Naive thymus-derived CD4-positive, alpha-beta T cell (primary cell): ENCODE data around the gene GPR137B. TPM values are rescaled to one million over a fixed set of nuclear protein-coding genes. Genes with fewer than 3 reads are reported as not detected.

ENCODE experiments used
- ATAC-seq: fragments of 150-1000 bp; cut with Tn5 transposase; 2 replicates; pipeline ENCODE4 v1.10.0; 2021; ENCODE audit warnings: mild to moderate bottlenecking, moderate library complexity
- CTCF ChIA-PET: fragments of 350-600 bp; sonication (Branson Sonifier 250); formaldehyde crosslinking; loops from one replicate; lab custom pipeline; 2021; ENCODE audit warnings: antibody characterized with exemption; lab: Charles Lee
- POLR2A ChIA-PET: fragments of 350-600 bp; sonication (Branson Sonifier 250); formaldehyde crosslinking; loops from one replicate; lab custom pipeline; 2021; ENCODE audit warnings: antibody characterized with exemption, inconsistent platforms; lab: Charles Lee
- DNase-seq, 9 donors: peaks; one replicate each; pipeline versions ENCODE4 v3.0.0 to v3.0.0-alpha.2; 2020 to 2022; ENCODE audit warnings: mixed read lengths in 1 of 9
- H3K27ac ChIP-seq: one replicate; pipeline ENCODE4 v1.7.0; 2013; ENCODE audit warnings: mild to moderate bottlenecking, low read depth, low read length, moderate library complexity
- H3K27me3 ChIP-seq, 2 donors: one replicate each; pipeline ENCODE4 v1.7.0; 2013; ENCODE audit warnings: low read length in 2 of 2, mild to moderate bottlenecking in 2 of 2, moderate library complexity in 2 of 2; ENCODE audit not compliant: control insufficient read depth in 2 of 2, insufficient read depth in 2 of 2
- H3K36me3 ChIP-seq, 3 experiments: 1 replicate in 2 of 3; 2 replicates in 1 of 3; pipeline ENCODE4 v1.7.0; 2013; ENCODE audit warnings: low read length in 3 of 3, mild to moderate bottlenecking in 3 of 3, moderate library complexity in 1 of 3; ENCODE audit not compliant: insufficient read depth in 3 of 3, control insufficient read depth in 2 of 3
- H3K4me1 ChIP-seq, 2 donors: one replicate each; pipeline ENCODE4 v1.7.0; 2013; ENCODE audit warnings: low read length in 2 of 2, mild to moderate bottlenecking in 2 of 2, moderate library complexity in 1 of 2; ENCODE audit not compliant: control insufficient read depth in 2 of 2, insufficient read depth in 2 of 2
- H3K4me3 ChIP-seq: 2 replicates; pipeline ENCODE4 v1.7.0; 2013; ENCODE audit warnings: mild to moderate bottlenecking, low read length
- H3K9me3 ChIP-seq, 3 experiments: 1 replicate in 2 of 3; 2 replicates in 1 of 3; pipeline ENCODE4 v1.7.0; 2013; ENCODE audit warnings: low read length in 3 of 3; ENCODE audit not compliant: control insufficient read depth in 2 of 3
- H3K27ac Mint-ChIP-seq, 9 donors: one replicate each; pipeline ENCODE4 v1.8.0; 2020 to 2022; ENCODE audit warnings: mixed read lengths in 9 of 9, mild to moderate bottlenecking in 8 of 9, moderate library complexity in 5 of 9, inconsistent platforms in 2 of 9
- H3K27me3 Mint-ChIP-seq, 5 donors: one replicate each; pipeline ENCODE4 v1.8.0; 2021 to 2022; ENCODE audit warnings: mixed read lengths in 5 of 5, mild to moderate bottlenecking in 1 of 5
- H3K36me3 Mint-ChIP-seq, 5 donors: one replicate each; pipeline ENCODE4 v1.8.0; 2020 to 2022; ENCODE audit warnings: mixed read lengths in 5 of 5, mild to moderate bottlenecking in 3 of 5, inconsistent platforms in 1 of 5
- H3K4me1 Mint-ChIP-seq, 7 donors: one replicate each; pipeline ENCODE4 v1.8.0; 2020 to 2022; ENCODE audit warnings: mixed read lengths in 7 of 7, mild to moderate bottlenecking in 3 of 7, inconsistent platforms in 1 of 7
- H3K4me3 Mint-ChIP-seq, 10 donors: one replicate each; pipeline ENCODE4 v1.8.0; 2020 to 2022; ENCODE audit warnings: mild to moderate bottlenecking in 10 of 10, mixed read lengths in 10 of 10, moderate library complexity in 6 of 10, inconsistent platforms in 2 of 10
- H3K9me3 Mint-ChIP-seq, 11 donors: one replicate each; pipeline ENCODE4 v1.8.0; 2020 to 2022; ENCODE audit warnings: mixed read lengths in 11 of 11, mild to moderate bottlenecking in 4 of 11, inconsistent platforms in 1 of 11, moderate library complexity in 1 of 11
- intact Hi-C, 2 donors: fragments of 100-400 bp; cut with micrococcal nuclease; formaldehyde crosslinking; loops; one replicate each; pipeline ENCODE4 v1.15.1; 2023
- polyA plus RNA-seq, 2 donors: library from polyadenylated mRNA; unstranded; fragments of 300-500 nt; fragmentation: Illumina TruSeq; gene quantifications; one replicate each; pipeline ENCODE4 v1.2.3, GENCODE V29; 2021
- total RNA-seq, 6 experiments: library from RNA in 5 of 6; stranded (reverse) in 5 of 6; gene quantifications; 1 replicate in 5 of 6; 2 replicates in 1 of 6; pipeline ENCODE4 v1.2.3 and lab custom pipeline; 2021 to 2026

The GPR137B gene
- total and polyA plus RNA-seq, 7 experiments from 2014 or later = 2.8 to 15.3 (median 7.0) TPM

DNA sequence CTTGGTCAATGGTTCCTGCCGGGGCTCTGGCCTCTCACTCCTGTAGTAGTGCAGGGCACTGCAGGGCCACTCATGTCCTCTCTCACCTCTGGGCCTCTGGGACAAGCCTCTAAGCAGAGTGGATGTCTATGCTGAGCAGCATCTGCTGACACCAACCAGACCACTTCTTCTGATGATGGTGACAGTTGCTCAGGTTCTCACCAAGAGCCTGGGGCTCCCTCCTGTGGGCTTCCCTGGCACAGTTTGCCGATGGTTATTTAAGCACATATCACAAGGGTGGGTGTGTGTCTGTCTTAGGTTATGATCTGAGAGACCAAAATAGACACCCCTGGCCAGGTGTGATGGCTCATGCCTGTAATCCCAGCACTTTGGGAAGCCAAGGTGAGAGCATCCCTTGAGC, 17.4 kb upstream of the GPR137B start:
- H3K36me3 ChIP-seq = no peaks in the 10 kb centered on the region
- H3K27me3 ChIP-seq = no peaks in the 10 kb centered on the region
- POLR2A ChIA-PET = no interaction called here
- Mint-ChIP-seq H3K27ac (no peak overlapping the region), H3K36me3 (peaks cover 0 to 2% (median 0%) of the 10 kb centered on the region in 5 donors), H3K9me3 (peaks cover 0 to 4% (median 0%) of the 10 kb centered on the region in 11 donors), H3K4me3 (no peak overlapping the region), H3K27me3 (peaks cover 0 to 13% (median 6%) of the 10 kb centered on the region in 5 donors), H3K4me1 (peaks cover 6 to 24% (median 20%) of the 10 kb centered on the region in 7 donors)
- ATAC-seq (no peak), DNase-seq (no peak)
- no peaks in the 10 kb centered on the region for H3K9me3 ChIP-seq
- CTCF ChIA-PET = no interaction called here
- no peak overlapping the region for H3K27ac ChIP-seq
- H3K4me3 ChIP-seq = no peak overlapping the region
- intact Hi-C loops = no loop called here
- peaks cover 9 to 10% of the 10 kb centered on the region in 2 donors for H3K4me1 ChIP-seq

DNA sequence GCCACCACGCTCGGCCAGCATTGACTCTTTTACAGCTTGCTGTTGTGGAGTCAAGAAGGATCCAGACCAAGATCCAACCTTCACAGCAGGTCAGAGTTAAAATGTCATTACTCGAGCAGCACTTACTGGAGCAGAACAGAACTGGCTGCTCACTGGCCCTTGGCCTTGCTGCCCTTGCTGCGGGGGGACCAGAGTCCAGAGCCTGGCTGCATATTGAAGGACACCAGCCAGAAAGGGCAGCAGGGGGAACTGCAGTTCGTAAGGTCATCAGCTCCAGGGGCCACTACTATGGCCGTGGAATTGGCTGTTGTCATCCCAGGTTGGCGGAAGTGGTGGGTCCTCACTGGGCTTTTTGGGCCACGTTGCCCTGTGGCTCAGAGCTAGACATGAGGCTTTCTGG, 15.3 kb upstream of the GPR137B start:
- ATAC-seq = no peak
- intact Hi-C loops = no loop called here

DNA sequence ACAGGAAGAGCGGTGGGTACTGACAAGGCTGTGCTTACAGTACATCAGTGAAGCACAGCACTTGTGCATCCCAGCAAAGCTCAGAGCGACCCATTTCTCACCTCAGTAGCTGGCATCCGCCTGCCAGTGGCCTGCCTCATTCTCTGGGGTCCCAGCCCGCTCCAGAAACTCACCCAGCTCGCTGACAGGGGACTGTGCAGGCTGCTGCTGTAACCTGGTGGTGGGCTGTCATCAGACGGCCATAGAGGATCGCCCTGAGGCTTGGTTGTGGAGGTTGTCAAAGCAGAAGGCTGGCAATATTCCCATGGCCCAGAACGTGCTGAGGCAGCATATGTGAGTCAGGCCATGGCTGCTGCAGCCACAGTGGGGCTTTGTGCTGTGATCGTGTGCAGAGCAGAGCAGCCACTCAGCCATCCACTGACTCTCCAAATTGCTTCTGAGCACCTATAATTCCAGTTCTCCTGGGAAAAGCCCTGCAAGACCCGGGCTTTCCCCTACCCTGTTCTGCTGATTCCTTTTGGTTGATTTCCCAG, 13.6 kb upstream of the GPR137B start:
- Mint-ChIP-seq H3K4me3 (no peak overlapping the region), H3K36me3 (no peaks in the 10 kb centered on the region), H3K27ac (no peak overlapping the region), H3K27me3 (peaks cover 6 to 33% (median 9%) of the 10 kb centered on the region in 5 donors), H3K4me1 (no peaks in the 10 kb centered on the region), H3K9me3 (no peaks in the 10 kb centered on the region)
- Histone ChIP-seq H3K4me1 (no peaks in the 10 kb centered on the region), H3K27ac (no peak overlapping the region), H3K9me3 (no peaks in the 10 kb centered on the region), H3K4me3 (no peak overlapping the region), H3K27me3 (no peaks in the 10 kb centered on the region), H3K36me3 (no peaks in the 10 kb centered on the region)
- DNase-seq = no peak
- POLR2A ChIA-PET = no interaction called here
- CTCF ChIA-PET = interaction anchor here (0.8 kb wide), 1 partner anchor 154 kb away, joined by 3 read pairs; no protein-coding TSS in a partner anchor
- intact Hi-C loops = no loop called here
- no peak for ATAC-seq

More for the DNA sequence above, 15.3 kb upstream of the GPR137B start:
- Mint-ChIP-seq H3K27me3 (peaks cover 0 to 25% (median 6%) of the 10 kb centered on the region in 5 donors), H3K4me3 (no peak overlapping the region), H3K27ac (no peak overlapping the region), H3K4me1 (peaks cover 0 to 5% (median 3%) of the 10 kb centered on the region in 7 donors), H3K36me3 (no peaks in the 10 kb centered on the region), H3K9me3 (peaks cover 0 to 4% (median 0%) of the 10 kb centered on the region in 11 donors)
- no peaks in the 10 kb centered on the region for H3K36me3 ChIP-seq
- H3K27me3 ChIP-seq = no peaks in the 10 kb centered on the region
- POLR2A ChIA-PET = no interaction called here
- no peak for DNase-seq
- H3K27ac ChIP-seq = no peak overlapping the region
- H3K4me1 ChIP-seq = peaks cover 0 to 2% of the 10 kb centered on the region in 2 donors
- CTCF ChIA-PET = no interaction called here
- H3K4me3 ChIP-seq = no peak overlapping the region
- no peaks in the 10 kb centered on the region for H3K9me3 ChIP-seq

DNA sequence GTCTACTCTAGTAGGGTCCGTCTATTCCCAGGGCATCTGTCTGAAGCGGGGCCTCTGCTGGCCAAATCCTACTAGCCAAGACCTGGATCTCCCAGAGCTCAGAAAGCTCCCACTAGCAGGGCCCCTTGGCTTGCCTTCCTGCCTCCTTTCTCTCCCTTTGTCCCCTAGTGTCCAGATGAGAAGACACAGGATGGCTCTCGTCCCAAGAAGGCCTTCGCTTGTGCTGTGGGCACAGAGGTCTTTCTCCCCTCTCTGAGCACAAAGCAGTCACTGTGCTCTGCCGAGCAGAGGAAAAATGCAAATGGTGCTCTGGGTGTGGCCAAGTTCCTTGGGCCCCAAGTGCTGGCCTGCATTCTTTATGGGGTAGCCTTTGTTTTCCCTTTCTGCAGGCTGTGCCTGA, 13.0 kb upstream of the GPR137B start:
- POLR2A ChIA-PET = no interaction called here
- no peaks in the 10 kb centered on the region for H3K4me1 ChIP-seq
- H3K9me3 ChIP-seq = no peaks in the 10 kb centered on the region
- no peaks in the 10 kb centered on the region for H3K36me3 ChIP-seq
- no peaks in the 10 kb centered on the region for H3K36me3 Mint-ChIP-seq
- H3K27me3 ChIP-seq = no peaks in the 10 kb centered on the region
- CTCF ChIA-PET = interaction anchor here (0.7 to 0.8 kb wide), 2 partner anchors 19 to 153 kb away, joined by 3 read pairs; no protein-coding TSS in a partner anchor
- no peak overlapping the region for H3K27ac ChIP-seq
- H3K4me3 ChIP-seq = no peak overlapping the region
- no peaks in the 10 kb centered on the region for H3K9me3 Mint-ChIP-seq
- no peaks in the 10 kb centered on the region for H3K4me1 Mint-ChIP-seq
- peaks cover 6 to 36% (median 10%) of the 10 kb centered on the region in 5 donors for H3K27me3 Mint-ChIP-seq
- intact Hi-C loops = no loop called here
- H3K4me3 Mint-ChIP-seq = no peak overlapping the region
- ATAC-seq (no peak), DNase-seq (no peak)
- no peak overlapping the region for H3K27ac Mint-ChIP-seq

DNA sequence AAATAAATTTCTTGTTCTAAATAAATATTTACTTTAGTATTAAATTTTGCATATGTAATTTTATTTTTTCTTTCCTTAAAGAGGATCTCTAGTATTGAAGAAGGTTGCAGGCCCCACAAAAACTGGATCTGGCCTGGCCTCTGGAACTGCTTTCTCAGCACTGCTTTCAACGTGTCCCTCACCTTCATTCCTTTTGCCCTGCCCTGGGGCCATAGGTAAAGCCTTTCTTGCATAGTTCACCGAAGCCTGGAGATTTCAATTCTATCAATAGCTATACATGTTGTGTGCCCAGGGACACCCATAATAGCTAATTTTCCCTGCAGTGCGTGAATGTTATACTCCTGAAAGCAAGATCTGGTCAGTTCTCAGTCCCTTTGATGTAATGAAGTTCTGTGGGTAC, 12.0 kb upstream of the GPR137B start:
- Histone ChIP-seq H3K36me3 (no peaks in the 10 kb centered on the region), H3K4me3 (no peak overlapping the region), H3K27me3 (no peaks in the 10 kb centered on the region), H3K4me1 (no peaks in the 10 kb centered on the region), H3K9me3 (no peaks in the 10 kb centered on the region), H3K27ac (no peak overlapping the region)
- Mint-ChIP-seq H3K4me1 (no peaks in the 10 kb centered on the region), H3K9me3 (no peaks in the 10 kb centered on the region), H3K27ac (no peak overlapping the region), H3K4me3 (no peak overlapping the region), H3K27me3 (peaks cover 6 to 47% (median 18%) of the 10 kb centered on the region in 5 donors), H3K36me3 (no peaks in the 10 kb centered on the region)
- ChIA-PET CTCF (no interaction called here), POLR2A (no interaction called here)
- ATAC-seq (no peak), DNase-seq (no peak)
- intact Hi-C loops = no loop called here

DNA sequence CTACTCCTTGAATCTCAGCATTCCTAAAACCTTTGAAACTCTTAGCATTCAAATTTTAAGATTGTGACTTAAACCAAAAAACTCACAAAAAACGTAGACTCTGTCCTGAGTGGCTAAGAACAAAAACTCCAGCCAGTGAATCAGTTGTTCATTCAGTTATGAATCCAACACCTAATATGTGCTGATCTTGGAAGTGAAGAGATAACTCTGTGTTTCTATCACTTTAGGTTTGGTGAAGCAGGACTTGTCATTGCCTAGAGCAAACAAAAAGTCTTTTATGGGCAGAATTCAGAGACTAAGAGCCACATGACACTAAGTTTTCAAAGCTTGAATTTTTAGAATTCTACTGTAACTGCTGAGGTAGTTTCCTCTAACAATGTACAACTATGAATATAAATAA, 10.4 kb upstream of the GPR137B start:
- Mint-ChIP-seq H3K27ac (no peak overlapping the region), H3K36me3 (no peaks in the 10 kb centered on the region), H3K9me3 (peaks cover 0 to 2% (median 0%) of the 10 kb centered on the region in 11 donors), H3K4me1 (no peaks in the 10 kb centered on the region), H3K27me3 (peaks cover 6 to 54% (median 17%) of the 10 kb centered on the region in 5 donors), H3K4me3 (no peak overlapping the region)
- DNase-seq = no peak
- intact Hi-C loops = no loop called here
- Histone ChIP-seq H3K36me3 (no peaks in the 10 kb centered on the region), H3K9me3 (no peaks in the 10 kb centered on the region), H3K27ac (no peak overlapping the region), H3K4me1 (no peaks in the 10 kb centered on the region), H3K27me3 (no peaks in the 10 kb centered on the region), H3K4me3 (no peak overlapping the region)
- POLR2A ChIA-PET = no interaction called here
- ATAC-seq = no peak
- CTCF ChIA-PET = no interaction called here

DNA sequence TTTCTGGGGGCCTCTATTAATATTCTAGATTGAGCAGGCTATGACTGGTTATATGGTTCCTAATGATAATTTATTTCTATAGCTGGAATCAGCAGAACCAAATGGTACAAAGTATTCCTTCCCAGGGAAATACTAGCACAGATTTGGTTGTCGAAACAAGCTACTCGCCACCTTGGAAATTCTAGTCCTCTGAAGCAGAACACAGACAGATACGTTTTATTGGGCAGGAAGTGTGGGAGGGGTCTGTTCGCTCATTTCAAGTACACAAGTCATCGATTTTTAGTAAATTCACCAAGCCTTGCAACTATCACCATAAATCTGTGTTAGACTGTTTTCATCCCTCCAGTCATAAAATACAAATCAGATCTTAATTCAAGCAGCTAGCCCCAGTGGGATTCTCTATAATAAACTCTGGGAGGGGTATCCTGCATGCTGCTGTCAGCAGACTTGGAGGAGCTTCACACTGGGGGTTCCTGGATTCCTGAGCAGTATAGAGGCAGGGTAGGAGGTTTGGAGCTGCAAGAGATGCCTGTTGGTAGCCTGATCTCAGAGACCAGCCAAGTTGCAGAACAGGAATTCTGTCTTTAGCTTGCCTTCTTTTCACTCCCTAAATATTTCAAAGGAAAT, 9.8 kb upstream of the GPR137B start:
- Histone ChIP-seq H3K36me3 (no peaks in the 10 kb centered on the region), H3K4me3 (no peak overlapping the region), H3K27me3 (no peaks in the 10 kb centered on the region), H3K4me1 (no peaks in the 10 kb centered on the region), H3K27ac (no peak overlapping the region), H3K9me3 (no peaks in the 10 kb centered on the region)
- POLR2A ChIA-PET = no interaction called here
- H3K36me3 Mint-ChIP-seq = no peaks in the 10 kb centered on the region
- peaks cover 0 to 2% (median 0%) of the 10 kb centered on the region in 11 donors for H3K9me3 Mint-ChIP-seq
- ATAC-seq (no peak), DNase-seq (no peak)
- CTCF ChIA-PET = interaction anchor here (0.6 kb wide), 1 partner anchor 24 kb away, joined by 3 read pairs; no protein-coding TSS in a partner anchor
- H3K27me3 Mint-ChIP-seq = peaks cover 10 to 60% (median 17%) of the 10 kb centered on the region in 5 donors
- intact Hi-C loops = no loop called here
- no peak overlapping the region for H3K4me3 Mint-ChIP-seq
- no peak overlapping the region for H3K27ac Mint-ChIP-seq
- H3K4me1 Mint-ChIP-seq = no peaks in the 10 kb centered on the region
